Testis (tissue), 2 donors: ENCODE measurements around the gene ARHGAP25.

Experiments
- CTCF ChIP-seq, 3 experiments: fragments of 450-650 bp in 2 of 3; fragments of 200-600 bp in 1 of 3; sonication (generic) in 1 of 3; IDR thresholded peaks; one replicate each; pipeline ENCODE4 v1.5.1; 2016 to 2019; ENCODE audit warnings: antibody characterized with exemption in 3 of 3, mild to moderate bottlenecking in 2 of 3, moderate library complexity in 1 of 3
- POLR2A ChIP-seq: fragments of 450-650 bp; IDR thresholded peaks from one replicate; pipeline ENCODE4 v1.6.1; 2017; ENCODE audit warnings: antibody characterized with exemption, mild to moderate bottlenecking, moderate library complexity

- no peak for TF ChIP-seq CTCF (IDR thresholded peaks at IDR 0.05)
- no peak for TF ChIP-seq POLR2A
Measured at GRCh38 chr2:68686178-68686577, 48.4 kb upstream of the ARHGAP25 start.
